GM23248 (cell line): Measurements from ENCODE around the gene TMEM82. TPM values are rescaled to one million over a fixed set of nuclear protein-coding genes. Genes with fewer than 3 reads are reported as not detected.

Experiments used
- DNase-seq: peaks from one replicate; pipeline ENCODE4 v3.0.0-alpha.2; 2015
- H2AFZ ChIP-seq: fragments of 200-600 bp; sonication (generic); 2 replicates; pipeline ENCODE4 v1.6.1; 2016; ENCODE audit warnings: antibody characterized with exemption
- H3F3A ChIP-seq: fragments of 200-600 bp; sonication (generic); 2 replicates; pipeline ENCODE4 v1.6.1; 2016; ENCODE audit warnings: mild to moderate bottlenecking, antibody characterized with exemption, mixed run types; ENCODE audit not compliant: insufficient read depth
- H3K27ac ChIP-seq: fragments of 200-600 bp; sonication (generic); 2 replicates; pipeline ENCODE4 v1.5.1; 2016; ENCODE audit warnings: mild to moderate bottlenecking
- H3K27me3 ChIP-seq: fragments of 200-600 bp; sonication (generic); replicated peaks from 2 replicates; pipeline ENCODE4 v1.6.1; 2016; ENCODE audit warnings: mild to moderate bottlenecking; ENCODE audit not compliant: insufficient read depth
- H3K36me3 ChIP-seq: fragments of 200-600 bp; sonication (generic); 2 replicates; pipeline ENCODE4 v1.6.1; 2016; ENCODE audit warnings: low read depth, mild to moderate bottlenecking
- H3K4me1 ChIP-seq: fragments of 200-600 bp; sonication (generic); 2 replicates; pipeline ENCODE4 v1.6.1; 2016; ENCODE audit warnings: mild to moderate bottlenecking; ENCODE audit not compliant: insufficient read depth
- H3K4me2 ChIP-seq: fragments of 200-600 bp; sonication (generic); one replicate; pipeline ENCODE4 v1.6.1; 2016; ENCODE audit warnings: mild to moderate bottlenecking; ENCODE audit not compliant: unreplicated experiment
- H3K4me3 ChIP-seq: fragments of 200-600 bp; sonication (generic); 2 replicates; pipeline ENCODE4 v1.5.1; 2016; ENCODE audit warnings: mild to moderate bottlenecking
- H3K79me2 ChIP-seq: fragments of 200-600 bp; sonication (generic); 2 replicates; pipeline ENCODE4 v1.6.1; 2016; ENCODE audit warnings: mild to moderate bottlenecking; ENCODE audit not compliant: insufficient read depth
- H3K9ac ChIP-seq: fragments of 200-600 bp; sonication (generic); 2 replicates; pipeline ENCODE4 v1.6.1; 2016; ENCODE audit warnings: mild to moderate bottlenecking
- H3K9me2 ChIP-seq: fragments of 200-600 bp; sonication (generic); 2 replicates; pipeline ENCODE4 v1.6.1; 2016; ENCODE audit warnings: mixed run types, mild to moderate bottlenecking, moderate library complexity; ENCODE audit not compliant: insufficient read depth
- H3K9me3 ChIP-seq: fragments of 200-600 bp; sonication (generic); one replicate; pipeline ENCODE4 v1.6.1; 2017; ENCODE audit warnings: low read depth
- H4K20me1 ChIP-seq: fragments of 200-600 bp; sonication (generic); 2 replicates; pipeline ENCODE4 v1.6.0; 2016; ENCODE audit not compliant: insufficient read depth
- EZH2 ChIP-seq: fragments of 200-600 bp; sonication (generic); IDR thresholded peaks from 2 replicates; pipeline ENCODE4 v1.6.1; 2018; ENCODE audit warnings: antibody characterized with exemption, mild to moderate bottlenecking; ENCODE audit not compliant: insufficient read depth, poor library complexity, severe bottlenecking
- EZH2phosphoT487 ChIP-seq: fragments of 200-600 bp; sonication (generic); IDR thresholded peaks from 2 replicates; pipeline ENCODE4 v1.6.1; 2018; ENCODE audit warnings: antibody characterized with exemption, moderate library complexity, mild to moderate bottlenecking, low read depth; ENCODE audit not compliant: insufficient read depth
- WGBS, 2 experiments: methylation state at CpG; one replicate each; pipeline ENCODE4 v1.1.6; 2015 to 2017; ENCODE audit warnings: low lambda C conversion rate in 2 of 2, low coverage in 1 of 2; ENCODE audit errors: missing lambda C conversion rate in 2 of 2; 5-methylcytosine and 5-hydroxymethylcytosine counted together
- in situ Hi-C: fragments of 300-500 bp; cut with MboI; formaldehyde crosslinking; loops from 2 replicates; pipeline ENCODE4 v1.15.0; 2020
- polyA plus RNA-seq: library from polyadenylated mRNA; unstranded; fragments of >200 nt; fragmentation: Nextera tagmentation; extraction: Ambion mirVana; gene quantifications from 2 replicates; pipeline ENCODE4 v1.2.1, GENCODE V29; 2016
- total RNA-seq: library from RNA; depleted of rRNA; stranded (reverse); fragments of >200 nt; shearing (Covaris generic); gene quantifications from 2 replicates; pipeline ENCODE4 v1.2.3, GENCODE V29; 2014

Gene TMEM82
- total and polyA plus RNA-seq, 2 experiments from 2014 or later = not detected

DNA sequence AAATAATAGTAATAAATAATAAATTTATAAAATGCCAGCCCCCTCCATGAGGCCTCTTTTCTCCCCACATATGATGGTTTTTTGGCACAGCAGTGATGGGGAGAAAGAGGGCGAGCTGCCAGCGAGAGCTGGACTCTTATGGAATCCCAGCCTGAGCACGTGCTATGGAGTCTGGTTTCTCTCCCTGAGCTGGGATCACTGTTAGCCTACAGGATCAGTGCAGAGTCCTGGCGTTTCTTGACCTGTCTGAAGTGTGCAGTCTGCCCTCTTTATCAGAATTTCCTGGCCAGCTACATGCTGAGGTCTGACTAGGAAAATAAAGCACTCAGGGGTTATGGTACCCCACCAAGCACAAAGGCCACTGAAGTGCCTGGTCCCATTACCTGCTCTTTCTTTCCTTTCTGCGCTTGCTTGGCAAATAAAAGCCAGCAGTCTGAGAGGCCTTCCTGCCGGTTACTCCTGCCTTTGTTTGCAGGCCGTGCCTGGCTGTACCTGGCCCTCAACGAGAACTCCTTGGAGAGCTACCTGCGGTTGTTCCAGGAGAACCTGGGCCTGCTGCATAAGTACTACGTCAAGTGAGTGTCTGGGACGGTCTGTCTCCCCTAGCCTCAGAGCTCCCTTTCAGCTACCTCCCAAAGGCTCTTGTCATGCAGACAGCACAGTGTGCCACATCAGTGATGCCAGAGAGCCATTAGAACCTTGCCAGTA, 24.7 kb upstream of the TMEM82 start:
- H3K27me3 ChIP-seq = no peaks in the 10 kb centered on the region
- no peak overlapping the region for H3K27ac ChIP-seq
- no peak overlapping the region for H3K9ac ChIP-seq
- no peak for TF ChIP-seq EZH2
- TF ChIP-seq EZH2phosphoT487 = no peak
- no peaks in the 10 kb centered on the region for H3K9me3 ChIP-seq
- WGBS, 2 experiments = 97% methylated on average over 11 of the region's 11 CpGs
- no peak overlapping the region for H3K4me3 ChIP-seq
- H2AFZ ChIP-seq = no peak overlapping the region
- H3K9me2 ChIP-seq = no peaks in the 10 kb centered on the region
- H3K79me2 ChIP-seq = peaks cover 52% of the 10 kb centered on the region
- no peaks in the 10 kb centered on the region for H3F3A ChIP-seq
- peaks cover 10% of the 10 kb centered on the region for H3K4me1 ChIP-seq
- H3K36me3 ChIP-seq = no peaks in the 10 kb centered on the region
- in situ Hi-C loops = no loop called here
- H4K20me1 ChIP-seq = no peaks in the 10 kb centered on the region; the same call in 1 of the 2 replicates
- H3K4me2 ChIP-seq = no peak overlapping the region
- DNase-seq = no peak

DNA sequence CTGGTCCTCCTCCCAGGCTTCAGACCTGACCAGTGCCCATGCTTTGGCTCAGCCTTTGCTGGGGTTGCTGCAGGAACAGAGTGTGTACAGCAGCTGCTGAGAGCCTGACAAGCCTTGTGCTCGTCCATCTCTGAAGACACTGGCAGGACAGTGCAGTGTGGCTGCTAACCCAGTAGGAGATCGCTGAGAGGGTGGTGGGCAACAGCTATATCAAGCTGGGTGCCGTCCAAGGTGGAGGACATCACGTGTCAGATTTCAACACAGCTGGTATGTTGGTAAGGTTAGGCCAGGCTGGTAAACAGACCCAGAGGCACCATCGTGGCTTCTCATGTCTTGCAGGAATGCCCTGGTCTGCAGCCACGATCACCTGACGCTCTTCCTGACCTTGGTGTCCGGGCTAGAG, 24.1 kb upstream of the TMEM82 start:
- no peaks in the 10 kb centered on the region for H3F3A ChIP-seq
- no peak overlapping the region for H3K27ac ChIP-seq
- peaks cover 46% of the 10 kb centered on the region for H3K79me2 ChIP-seq
- H3K4me3 ChIP-seq = no peak overlapping the region
- TF ChIP-seq EZH2 (no peak), EZH2phosphoT487 (no peak)
- no peak overlapping the region for H3K9ac ChIP-seq
- no peaks in the 10 kb centered on the region for H3K27me3 ChIP-seq
- H4K20me1 ChIP-seq = no peaks in the 10 kb centered on the region; the same call in 1 of the 2 replicates
- DNase-seq = no peak
- WGBS, 2 experiments = 93 to 98% methylated on average over 8 of the region's 8 CpGs
- H3K4me1 ChIP-seq = peaks cover 10% of the 10 kb centered on the region
- in situ Hi-C loops = no loop called here
- H2AFZ ChIP-seq = no peak overlapping the region
- no peak overlapping the region for H3K4me2 ChIP-seq
- H3K36me3 ChIP-seq = no peaks in the 10 kb centered on the region
- no peaks in the 10 kb centered on the region for H3K9me2 ChIP-seq
- H3K9me3 ChIP-seq = no peaks in the 10 kb centered on the region

DNA sequence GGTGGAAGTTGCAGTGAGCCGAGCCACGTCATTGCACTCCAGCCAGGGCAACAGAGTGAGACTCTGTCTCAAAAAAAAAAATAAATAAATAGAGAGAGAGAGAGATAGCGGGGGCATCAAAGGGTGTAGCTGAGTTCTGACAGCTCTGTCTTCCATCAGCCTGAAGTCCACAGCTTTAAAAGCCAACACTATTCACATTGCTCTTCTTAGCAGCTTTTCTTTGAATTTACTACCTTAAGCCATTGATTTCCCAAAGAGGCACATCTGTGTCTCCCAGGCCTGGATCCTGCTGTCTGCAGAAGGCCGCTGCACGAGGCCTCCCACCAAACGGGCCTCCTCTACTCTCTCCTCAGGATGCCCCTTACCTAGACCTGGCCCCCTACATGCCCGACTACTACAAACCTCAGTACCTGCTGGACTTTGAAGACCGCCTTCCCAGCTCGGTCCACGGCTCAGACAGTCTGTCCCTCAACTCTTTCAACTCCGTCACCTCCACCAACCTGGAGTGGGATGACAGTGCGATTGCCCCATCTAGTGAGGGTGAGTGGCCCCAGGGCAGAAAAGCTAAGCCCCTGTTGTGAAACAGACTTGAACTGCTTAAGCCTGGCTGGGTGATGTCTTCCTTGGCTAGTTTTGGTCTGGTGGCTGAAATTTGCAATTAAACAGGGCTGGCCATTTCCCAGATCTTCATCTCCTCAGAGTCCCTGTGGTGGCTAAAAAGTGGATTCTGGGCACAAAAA, 22.7 kb upstream of the TMEM82 start:
- Histone ChIP-seq H3K27me3 (no peaks in the 10 kb centered on the region), H3K9ac (no peak overlapping the region), H3K9me2 (no peaks in the 10 kb centered on the region), H3K4me2 (no peak overlapping the region), H3K79me2 (peaks cover 32% of the 10 kb centered on the region), H3K36me3 (no peaks in the 10 kb centered on the region), H2AFZ (no peak overlapping the region), H3F3A (no peaks in the 10 kb centered on the region), H3K4me1 (peaks cover 5% of the 10 kb centered on the region), H3K27ac (no peak overlapping the region), H3K4me3 (no peak overlapping the region), H3K9me3 (no peaks in the 10 kb centered on the region), H4K20me1 (no peaks in the 10 kb centered on the region; the same call in 1 of the 2 replicates)
- TF ChIP-seq EZH2 = no peak
- TF ChIP-seq EZH2phosphoT487 = no peak
- in situ Hi-C loops = no loop called here
- no peak for DNase-seq
- WGBS, 2 experiments = 88 to 90% methylated on average over 12 of the region's 12 CpGs

DNA sequence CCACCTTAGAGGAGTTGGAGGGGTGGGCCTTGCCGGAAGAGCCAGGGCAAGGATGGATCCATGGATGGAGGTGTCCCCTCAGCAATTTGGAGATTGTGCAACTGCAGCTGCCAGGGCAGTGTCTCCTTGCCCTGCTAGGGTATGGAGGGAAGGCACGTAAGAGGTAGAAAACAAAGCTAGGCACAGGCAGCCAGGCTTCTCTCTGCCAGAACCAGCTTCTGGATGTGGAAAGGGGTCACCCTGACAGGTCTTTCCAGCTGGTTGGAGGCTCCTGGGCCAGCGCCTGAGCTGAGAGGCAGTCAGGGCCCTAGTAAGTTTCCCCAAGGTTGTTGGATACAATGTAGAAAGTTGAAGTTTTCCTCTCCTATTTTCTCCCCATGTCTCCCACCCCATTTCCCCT, 21.4 kb upstream of the TMEM82 start:
- H4K20me1 ChIP-seq = no peaks in the 10 kb centered on the region
- 100% methylated on average over 3 of the region's 3 CpGs for WGBS, 2 experiments
- no peak for TF ChIP-seq EZH2
- TF ChIP-seq EZH2phosphoT487 = no peak
- in situ Hi-C loops = no loop called here
- H3K79me2 ChIP-seq = peaks cover 19% of the 10 kb centered on the region
- H3K9me2 ChIP-seq = no peaks in the 10 kb centered on the region
- H3F3A ChIP-seq = no peaks in the 10 kb centered on the region
- no peak overlapping the region for H3K9ac ChIP-seq
- no peaks in the 10 kb centered on the region for H3K36me3 ChIP-seq
- H2AFZ ChIP-seq = no peak overlapping the region
- H3K27me3 ChIP-seq = no peaks in the 10 kb centered on the region
- H3K4me1 ChIP-seq = no peaks in the 10 kb centered on the region
- H3K27ac ChIP-seq = no peak overlapping the region
- no peak overlapping the region for H3K4me2 ChIP-seq
- H3K9me3 ChIP-seq = no peaks in the 10 kb centered on the region
- DNase-seq = no peak
- no peak overlapping the region for H3K4me3 ChIP-seq
